K562 treated with DMSO at 1 percent for 24 hours (cell line): ENCODE measurements around the gene NFKBIB. TPM values are rescaled to one million over a fixed set of nuclear protein-coding genes. Genes with fewer than 3 reads are reported as not detected.

Experiments used
- total RNA-seq: library from RNA; unstranded; fragments of 300-600 nt; gene quantifications from 2 replicates; pipeline ENCODE4 v1.2.3, GENCODE V29; 2022; ENCODE audit warnings: low read depth; ENCODE audit not compliant: insufficient read depth

The NFKBIB gene
- 31.9 and 32.1 TPM in 2 replicates for total RNA-seq

GRCh38 chr19:38899447-38900201, at the start of gene NFKBIB, which contains the start of gene SIRT2:
TSS of gene NFKBIB (plus strand) at chr19:38899969. CDS start at chr19:38900033, 64 bp downstream.
TSS of gene SIRT2 (minus strand) at chr19:38899618. CDS start at chr19:38899521, 97 bp downstream.

GRCh38 chr19:38877781-38878574, 21.8 kb upstream of the NFKBIB start, which contains the start of gene RINL:
TSS of gene RINL (minus strand) at chr19:38878275. CDS start at chr19:38876742, 1,533 bp downstream.

GRCh38 chr19:38929929-38930775, 30.4 kb downstream of the NFKBIB start, which contains the start of gene SARS2:
TSS of gene SARS2 (minus strand) at chr19:38930763. CDS start at chr19:38930736, 27 bp downstream.

GRCh38 chr19:38930776-38931520, 31.2 kb downstream of the NFKBIB start, which contains the start of gene MRPS12:
TSS of gene MRPS12 (plus strand) at chr19:38930944. CDS start at chr19:38931295, 351 bp downstream.

Other genes starting within 250 kb of the NFKBIB start
- gene CAPN12, start 155.5 kb upstream of the NFKBIB start, total RNA-seq = 0.39 TPM in 1 of 2 replicates, not detected in the other
- gene LGALS7, start 126.5 kb upstream of the NFKBIB start, total RNA-seq = not detected in 2 replicates
- not detected in 2 replicates for gene LGALS7B, start 110.8 kb upstream of the NFKBIB start, total RNA-seq
- 0.43 TPM in 1 of 2 replicates, not detected in the other for gene LGALS4, start 87.0 kb upstream of the NFKBIB start, total RNA-seq
- gene ECH1, start 68.2 kb upstream of the NFKBIB start, total RNA-seq = 259 and 262 TPM in 2 replicates
- 336 and 358 TPM in 2 replicates for gene HNRNPL, start 50.0 kb upstream of the NFKBIB start, total RNA-seq
- gene RINL, start 21.7 kb upstream of the NFKBIB start, total RNA-seq = 9.0 and 11.8 TPM in 2 replicates
- 96.7 and 101 TPM in 2 replicates for gene SIRT2, start 351 bp upstream of the NFKBIB start, total RNA-seq
- gene CCER2, start 12.2 kb downstream of the NFKBIB start, total RNA-seq = not detected in 2 replicates
- gene SARS2, start 30.8 kb downstream of the NFKBIB start, total RNA-seq = 25.5 and 31.4 TPM in 2 replicates
- 91.0 and 98.5 TPM in 2 replicates for gene MRPS12, start 31.0 kb downstream of the NFKBIB start, total RNA-seq
- gene FBXO17, start 75.8 kb downstream of the NFKBIB start, total RNA-seq = 34.1 and 34.9 TPM in 2 replicates
- gene FBXO27, start 132.6 kb downstream of the NFKBIB start, total RNA-seq = 7.4 and 8.0 TPM in 2 replicates
- gene ACP7, start 184.4 kb downstream of the NFKBIB start, total RNA-seq = not detected in 2 replicates
- gene PAK4, start 225.8 kb downstream of the NFKBIB start, total RNA-seq = 48.0 and 51.2 TPM in 2 replicates